22Rv1 (cell line): Measurements from ENCODE around the gene UBE4B.
"Not testable (repeated sequence)": the region's sequence is repeated elsewhere in the genome, so short reads cannot be mapped to it uniquely, and the experiment has no call there.

Source experiments
- H3K27ac ChIP-seq: fragments of 450-650 bp; 2 replicates; pipeline ENCODE4 v1.5.1; 2017
- CTCF ChIP-seq: fragments of 450-650 bp; IDR thresholded peaks from 2 replicates; pipeline ENCODE4 v1.5.1; 2017; ENCODE audit warnings: mild to moderate bottlenecking
- ZFX ChIP-seq: fragments of 450-650 bp; IDR thresholded peaks from 2 replicates; pipeline ENCODE4 v1.6.1; 2017; ENCODE audit warnings: antibody characterized with exemption, borderline replicate concordance

Gene UBE4B

DNA sequence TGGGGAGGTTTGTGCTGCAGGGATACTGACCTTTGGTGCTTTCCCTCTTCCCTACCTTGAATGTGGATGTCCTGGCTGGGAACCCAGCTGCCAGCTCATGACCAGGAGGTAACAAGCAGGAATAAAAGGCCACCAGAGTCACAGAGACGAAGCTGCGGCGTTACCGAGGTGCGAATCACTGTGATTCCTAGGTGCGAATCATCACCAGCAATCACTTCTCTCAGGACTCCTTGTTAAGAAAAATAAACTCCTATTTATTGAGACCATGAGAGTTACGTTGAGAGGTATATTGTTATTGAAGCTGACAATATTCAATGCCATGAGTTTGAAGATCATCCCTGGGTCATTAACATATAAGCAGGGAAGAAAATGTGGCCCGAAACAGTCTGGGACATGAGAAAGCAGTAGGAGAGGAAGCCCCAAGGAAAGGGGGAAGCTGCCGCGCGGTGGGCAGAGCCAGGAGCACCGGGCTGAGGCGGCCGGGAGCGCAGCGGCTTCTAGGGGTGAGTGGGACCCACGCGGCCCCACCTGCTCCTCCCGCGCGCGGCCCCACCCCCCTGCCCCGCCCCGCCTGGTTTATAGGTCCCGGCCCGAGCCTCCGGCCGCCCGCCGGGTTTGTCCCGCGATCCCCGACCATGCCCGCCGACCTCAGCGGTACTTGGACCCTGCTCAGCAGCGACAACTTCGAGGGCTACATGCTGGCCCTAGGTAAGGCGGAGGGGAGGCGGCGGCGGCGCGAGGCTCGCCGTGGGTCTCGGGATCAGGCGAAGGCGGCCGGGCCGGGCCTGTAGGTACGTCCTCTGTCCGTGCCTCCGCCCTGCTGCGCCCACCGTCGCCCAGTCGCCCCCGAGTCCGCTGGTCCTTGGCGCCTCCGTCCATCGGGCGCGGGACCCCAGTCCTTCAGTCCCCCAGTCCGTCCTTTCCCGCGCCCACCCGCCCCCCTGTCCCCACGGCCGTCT lies 35.9 kb upstream of the UBE4B start, which contains the start of gene RBP7:
Gene RBP7 (plus strand): TSS at position 605 of the 959 bp plus-strand sequence. CDS start 31 bp downstream, at position 636.
- TF ChIP-seq ZFX (no peak), CTCF (no peak)
- no peak within 1 kb of the TSS for H3K27ac ChIP-seq

- H3K27ac ChIP-seq = no peak overlapping the region
- TF ChIP-seq ZFX (no peak), CTCF (no peak)
Measured at GRCh38 chr1:10001016-10001665, 31.6 kb upstream of the UBE4B start.

GRCh38 chr1:10005248-10005647 lies 27.5 kb upstream of the UBE4B start:
- H3K27ac ChIP-seq = not testable (repeated sequence)

- no peak for TF ChIP-seq ZFX
- TF ChIP-seq CTCF = no peak
- no peak overlapping the region for H3K27ac ChIP-seq
Measured at GRCh38 chr1:10007169-10007568, 25.6 kb upstream of the UBE4B start.

GRCh38 chr1:10014016-10014415 lies 18.7 kb upstream of the UBE4B start:
- no peak overlapping the region for H3K27ac ChIP-seq
- no peak for TF ChIP-seq CTCF
- no peak for TF ChIP-seq ZFX

DNA sequence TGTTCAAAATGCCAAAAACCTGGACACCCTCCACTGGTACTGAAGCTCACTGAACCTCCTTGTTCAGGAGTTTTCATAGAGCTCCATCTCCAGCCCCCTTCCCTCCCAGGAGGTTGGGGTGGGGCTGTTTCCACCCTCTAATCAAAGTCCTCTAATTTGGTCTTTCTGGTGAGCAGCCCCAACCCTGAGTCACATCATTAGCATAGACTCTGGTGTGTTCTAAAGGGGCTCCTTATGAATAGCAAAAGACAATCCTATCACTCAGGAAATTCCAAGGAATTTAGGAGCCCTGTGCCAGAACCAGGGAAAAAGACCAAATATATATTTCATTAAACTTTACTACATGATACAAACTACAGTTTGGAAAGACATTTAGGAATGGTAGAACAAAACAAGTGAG lies 13.2 kb upstream of the UBE4B start:
- H3K27ac ChIP-seq = no peak overlapping the region
- TF ChIP-seq ZFX (no peak), CTCF (no peak)

GRCh38 chr1:10020086-10020485 lies 12.7 kb upstream of the UBE4B start:
- TF ChIP-seq ZFX (no peak), CTCF (no peak)

GRCh38 chr1:10020678-10021077 lies 12.1 kb upstream of the UBE4B start:
- H3K27ac ChIP-seq = not testable (repeated sequence)

More at GRCh38 chr1:10020086-10020485, 12.7 kb upstream of the UBE4B start:
- H3K27ac ChIP-seq = no peak overlapping the region

DNA sequence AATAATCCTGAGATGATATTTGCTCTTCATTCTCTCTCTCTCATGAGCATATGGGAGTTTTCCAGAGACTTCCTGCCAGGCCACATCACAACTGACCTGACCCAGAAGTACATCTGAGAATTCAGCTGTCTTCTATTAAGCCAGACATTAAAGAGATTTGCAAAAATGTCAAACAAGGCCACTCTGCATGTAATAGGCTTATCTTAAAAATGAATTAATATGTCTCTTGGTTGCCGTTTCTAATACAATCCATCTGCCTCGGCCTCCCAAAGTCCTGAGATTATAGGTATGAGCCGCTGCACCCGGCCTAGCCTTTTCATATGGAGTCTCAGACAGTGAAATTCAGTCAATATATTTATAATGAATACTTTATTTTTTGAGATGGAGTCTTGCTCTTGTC lies 10.8 kb upstream of the UBE4B start:
- not testable (repeated sequence) for H3K27ac ChIP-seq
